Prostate gland (tissue), 2 donors: ENCODE measurements around the gene OGDHL. TPM values are rescaled to one million over a fixed set of nuclear protein-coding genes. Genes with fewer than 3 reads are reported as not detected.

Source experiments
- DNase-seq: peaks from one replicate; pipeline ENCODE4 v3.0.0-alpha.2; 2019; ENCODE audit warnings: low spot score
- H3K27ac ChIP-seq, 2 donors: fragments of 200-600 bp; sonication (generic); 2 replicates each; pipeline ENCODE4 v1.5.1; 2017 to 2019
- H3K27me3 ChIP-seq: fragments of 200-600 bp; sonication (generic); replicated peaks from 2 replicates; pipeline ENCODE4 v1.5.1; 2019; ENCODE audit not compliant: insufficient read depth
- H3K36me3 ChIP-seq, 2 donors: fragments of 200-600 bp; sonication (generic); 1 replicate in 1 of 2; 2 replicates in 1 of 2; pipeline versions ENCODE4 v1.5.1 to v1.8.1; 2017 to 2019
- H3K4me1 ChIP-seq: fragments of 200-600 bp; sonication (generic); replicated peaks from 2 replicates; pipeline ENCODE4 v1.5.1; 2019
- H3K4me3 ChIP-seq, 2 donors: fragments of 200-600 bp; sonication (generic); 2 replicates each; pipeline ENCODE4 v1.5.1; 2017 to 2019
- H3K9me3 ChIP-seq: fragments of 200-600 bp; sonication (generic); 2 replicates; pipeline ENCODE4 v1.5.1; 2017
- CTCF ChIP-seq, 4 experiments: fragments of 200-600 bp in 2 of 4; fragments of 450-650 bp in 2 of 4; sonication (generic) in 2 of 4; IDR thresholded peaks; 1 replicate in 3 of 4; 2 replicates in 1 of 4; pipeline ENCODE4 v1.5.1; 2016 to 2019; ENCODE audit warnings: antibody characterized with exemption in 4 of 4, mild to moderate bottlenecking in 2 of 4, moderate library complexity in 2 of 4
- POLR2A ChIP-seq: fragments of 450-650 bp; IDR thresholded peaks from one replicate; pipeline ENCODE4 v1.6.1; 2016; ENCODE audit warnings: antibody characterized with exemption, mild to moderate bottlenecking
- POLR2AphosphoS5 ChIP-seq: sonication (generic); formaldehyde crosslinking; IDR thresholded peaks from one replicate; pipeline ENCODE4 v1.6.1; 2017; ENCODE audit warnings: antibody characterized with exemption
- WGBS: methylation state at CpG from one replicate; pipeline ENCODE4 v1.1.5; 2018; 5-methylcytosine and 5-hydroxymethylcytosine counted together
- intact Hi-C: fragments of 100-400 bp; cut with DNase I; formaldehyde crosslinking; loops from one replicate; pipeline ENCODE4 v1.14.2; 2022
- total RNA-seq, 2 donors: library from RNA; depleted of rRNA; stranded (reverse); fragments of >200 nt; gene quantifications; one replicate each; pipeline ENCODE4 v1.1.0, GENCODE V29; 2016

OGDHL gene
- total RNA-seq, 2 donors from 2014 or later: 3.3 to 8.5 TPM

DNA sequence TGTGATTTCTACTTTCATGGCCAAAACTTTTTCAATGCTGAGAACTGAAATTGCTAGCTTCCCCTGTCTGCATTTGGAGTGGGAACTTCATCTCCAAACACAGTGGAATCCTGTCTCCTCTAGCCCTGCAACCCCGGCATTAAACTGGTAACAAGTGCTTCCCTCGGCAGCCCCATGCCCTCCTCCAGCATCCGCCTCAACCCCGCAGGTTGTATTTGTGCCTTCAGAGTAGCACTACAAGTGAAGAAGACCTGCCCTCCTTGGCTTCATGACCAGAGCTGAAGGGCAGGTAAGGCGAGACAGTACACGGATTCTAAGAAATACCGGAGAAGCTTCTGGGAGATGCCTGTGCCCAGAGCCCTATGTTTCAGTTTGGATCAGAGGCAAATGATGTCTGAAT lies 65.8 kb downstream of the OGDHL start:
- H3K36me3 ChIP-seq: no peaks in the 10 kb centered on the region
- no peak overlapping the region for H3K4me3 ChIP-seq
- TF ChIP-seq POLR2A: no peak
- TF ChIP-seq CTCF (IDR thresholded peaks at IDR 0.05): no peak
- no peaks in the 10 kb centered on the region for H3K4me1 ChIP-seq
- no peaks in the 10 kb centered on the region for H3K9me3 ChIP-seq
- no peak for DNase-seq
- WGBS: 67% methylated on average over 7 of the region's 7 CpGs
- H3K27ac ChIP-seq: no peak overlapping the region
- H3K27me3 ChIP-seq: no peaks in the 10 kb centered on the region
- intact Hi-C loops: no loop called here

DNA sequence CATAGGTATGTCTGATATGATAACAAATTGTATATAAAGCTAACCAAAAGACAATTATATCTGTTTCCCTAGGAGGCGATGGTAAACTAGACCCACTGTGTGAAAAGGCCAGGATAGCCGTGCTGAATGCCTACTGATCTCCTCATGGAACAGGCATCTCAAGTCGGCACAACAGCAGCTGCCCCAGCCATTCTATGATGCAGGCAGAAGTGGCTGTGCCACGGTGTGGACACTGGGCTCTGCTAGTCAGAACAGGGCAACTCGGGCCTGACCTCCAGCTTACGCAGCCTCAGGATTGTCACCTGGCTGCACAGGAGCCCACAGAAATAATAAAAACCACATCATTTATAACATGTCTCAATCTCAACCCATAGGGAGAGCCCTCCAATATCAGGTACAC lies 67.7 kb downstream of the OGDHL start:
- H3K4me3 ChIP-seq: no peak overlapping the region
- no peak for DNase-seq
- H3K9me3 ChIP-seq: no peaks in the 10 kb centered on the region
- H3K36me3 ChIP-seq: no peaks in the 10 kb centered on the region
- TF ChIP-seq CTCF (IDR thresholded peaks at IDR 0.05) (no peak), POLR2AphosphoS5 (no peak)
- no peaks in the 10 kb centered on the region for H3K4me1 ChIP-seq
- no peak overlapping the region for H3K27ac ChIP-seq
- intact Hi-C loops: no loop called here
- WGBS: 90% methylated on average over 6 of the region's 6 CpGs
- no peaks in the 10 kb centered on the region for H3K27me3 ChIP-seq

- no peak overlapping the region for H3K4me3 ChIP-seq
- H3K27me3 ChIP-seq: peaks cover 3% of the 10 kb centered on the region
- 41% methylated on average over 9 of the region's 9 CpGs for WGBS
- no peaks in the 10 kb centered on the region for H3K9me3 ChIP-seq
- DNase-seq: no peak
- no peak overlapping the region for H3K27ac ChIP-seq
- no peaks in the 10 kb centered on the region for H3K4me1 ChIP-seq
- TF ChIP-seq POLR2AphosphoS5: no peak
- TF ChIP-seq POLR2A: no peak
- no peak for TF ChIP-seq CTCF (IDR thresholded peaks at IDR 0.05)
- intact Hi-C loops: no loop called here
- no peaks in the 10 kb centered on the region for H3K36me3 ChIP-seq
These were observed 70.5 kb downstream of the OGDHL start for GRCh38 chr10:49691588-49691987.

DNA sequence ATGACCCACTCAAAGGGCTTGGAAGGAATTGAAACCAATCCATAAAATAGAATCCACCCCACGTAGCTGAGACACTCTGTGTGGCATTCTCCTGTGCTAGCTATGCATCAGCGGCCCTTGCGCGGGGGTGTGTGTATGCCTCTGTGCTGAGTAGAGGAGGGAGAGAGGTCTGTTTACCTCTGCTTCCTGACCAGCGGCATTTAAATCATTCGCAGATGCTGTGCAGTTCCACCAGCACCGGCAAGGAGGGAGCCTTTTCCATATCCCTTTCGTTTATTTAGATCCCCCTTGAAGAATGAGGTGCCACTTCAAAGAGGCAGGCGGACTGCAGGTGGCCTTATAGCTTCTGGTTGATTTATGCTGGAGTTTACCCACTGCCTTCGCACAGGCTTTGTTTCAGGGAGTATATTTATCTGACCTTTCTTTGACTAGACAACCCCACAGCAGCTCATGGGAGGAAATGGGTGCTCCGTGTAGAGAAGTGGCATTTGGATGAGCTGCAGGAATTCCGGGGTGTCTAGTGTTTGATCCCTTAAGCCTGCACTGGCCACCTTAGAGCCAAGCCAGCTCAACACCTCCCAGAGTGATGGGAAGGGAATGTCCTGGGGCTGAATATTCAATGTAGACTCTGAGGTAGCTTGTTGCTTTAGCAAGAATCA lies 71.3 kb downstream of the OGDHL start:
- Histone ChIP-seq H3K36me3 (no peaks in the 10 kb centered on the region), H3K4me3 (no peak overlapping the region), H3K4me1 (no peaks in the 10 kb centered on the region), H3K27ac (no peak overlapping the region), H3K27me3 (peaks cover 3% of the 10 kb centered on the region), H3K9me3 (no peaks in the 10 kb centered on the region)
- DNase-seq: no peak
- WGBS: 6% methylated on average over 12 of the region's 12 CpGs
- TF ChIP-seq POLR2A (no peak), POLR2AphosphoS5 (no peak), CTCF (IDR thresholded peaks at IDR 0.05) (no peak)
- intact Hi-C loops: no loop called here

- H3K27me3 ChIP-seq: peaks cover 3% of the 10 kb centered on the region
- no peak for DNase-seq
- WGBS: 28% methylated on average over 12 of the region's 12 CpGs
- no peaks in the 10 kb centered on the region for H3K4me1 ChIP-seq
- intact Hi-C loops: no loop called here
- no peaks in the 10 kb centered on the region for H3K36me3 ChIP-seq
- no peak overlapping the region for H3K4me3 ChIP-seq
- no peak for TF ChIP-seq POLR2AphosphoS5
- no peak for TF ChIP-seq CTCF (IDR thresholded peaks at IDR 0.05)
- TF ChIP-seq POLR2A: no peak
- no peak overlapping the region for H3K27ac ChIP-seq
- no peaks in the 10 kb centered on the region for H3K9me3 ChIP-seq
These were observed 72.1 kb downstream of the OGDHL start for GRCh38 chr10:49689882-49690510.
